ENCODE data around the gene CHRND. TPM values are rescaled to one million over a fixed set of nuclear protein-coding genes. Genes with fewer than 3 reads are reported as not detected.
A peak's percentile ranks its signal among the peaks of the same experiment; 100 is the strongest.

Gene CHRND
- total and polyA plus RNA-seq, 2 of the 8 experiments (the other 6 are each of a cell fraction or from before 2014, with no cell fraction given) = 0.24 TPM; not detected in 1

GRCh38 chr2:232521098-232521497 is 4.9 kb upstream of the CHRND start:
- Histone ChIP-seq H2BK20ac (ENCODE audit: low read length) (no peak overlapping the region), H4K91ac (replicated peaks; ENCODE audit: insufficient read length, low read length) (no peak overlapping the region), H3K79me1 (ENCODE audit: low read depth, low read length) (no peaks in the 10 kb centered on the region), H2BK120ac (replicated peaks; ENCODE audit: low read depth, low read length) (no peak overlapping the region), H3K4me3 (ENCODE audit: extremely low read depth in 1 of 4, insufficient read depth in 2 of 4, low read depth in 3 of 4, low read length in 4 of 4) (no peak overlapping the region), H3K4me2 (ENCODE audit: insufficient read depth in 1 of 2, low read depth in 2 of 2, low read length in 2 of 2) (no peak overlapping the region), H4K20me1 (replicated peaks in 1 of 2; ENCODE audit: control insufficient read depth in 1 of 2, insufficient read depth in 2 of 2, low read length in 2 of 2) (peaks cover 3 to 4% of the 10 kb centered on the region in 2 experiments), H3K23me2 (ENCODE audit: low read depth, low read length) (peaks cover 10% of the 10 kb centered on the region; the same call in 1 of the 2 replicates), H2AFZ (ENCODE audit: low read length) (no peak overlapping the region), H3K56ac (replicated peaks; ENCODE audit: insufficient read length, low read depth, low read length) (no peak overlapping the region), H3K27ac (ENCODE audit: low read depth, low read length) (no peak overlapping the region), H3K4me1 (replicated peaks in 1 of 4; ENCODE audit: control insufficient read depth in 3 of 4, insufficient read depth in 4 of 4, low read length in 3 of 4) (peaks cover 0 to 22% (median 8%) of the 10 kb centered on the region in 4 experiments; a peak in 6 of 7 replicates), H3K4ac (replicated peaks; ENCODE audit: insufficient read length, low read depth, low read length) (no peak overlapping the region), H3K18ac (ENCODE audit: extremely low read depth, low read length) (no peak overlapping the region), H3K36me3 (ENCODE audit: control insufficient read depth in 2 of 4, insufficient read depth in 4 of 4, low read length in 3 of 4) (no peaks in the 10 kb centered on the region), H3K9me3 (ENCODE audit: insufficient read depth in 2 of 2, low read depth in 1 of 2, low read length in 1 of 2) (no peaks in the 10 kb centered on the region), H3K23ac (ENCODE audit: insufficient read length) (no peak overlapping the region), H3K9ac (replicated peaks in 1 of 4; ENCODE audit: extremely low read depth in 1 of 4, low read depth in 3 of 4, low read length in 3 of 4) (no peak overlapping the region), H2AK5ac (ENCODE audit: low read depth, low read length) (no peak overlapping the region; the same call in 1 of the 2 replicates), H3K27me3 (replicated peaks in 1 of 4; ENCODE audit: control insufficient read depth in 3 of 4, extremely low read depth in 1 of 4, insufficient read depth in 3 of 4, low read length in 3 of 4) (peaks cover 19 to 43% (median 37%) of the 10 kb centered on the region in 4 experiments), H3K79me2 (ENCODE audit: control insufficient read depth in 1 of 2, insufficient read depth in 2 of 2, low read length in 2 of 2) (no peaks in the 10 kb centered on the region), H2BK15ac (ENCODE audit: low read length) (0 out of 2 replicates have a peak overlapping the region, but pooled peaks have one; percentile 31), H4K8ac (ENCODE audit: extremely low read depth, insufficient read depth, low read length) (no peak overlapping the region), H2BK5ac (ENCODE audit: low read depth, low read length) (no peak overlapping the region), H3K14ac (ENCODE audit: insufficient read length) (no peak overlapping the region), H4K5ac (ENCODE audit: insufficient read length, low read depth, low read length) (no peak overlapping the region), H2BK12ac (ENCODE audit: low read depth, low read length) (peak overlapping the region; percentile 87; the same call in 1 of the 2 replicates)
- CTCF ChIA-PET (ENCODE audit: partially characterized antibody) = interaction anchor here (0.6 to 10.6 kb wide), 42 partner anchors 10 to 928 kb away, joined by 3 to 176 read pairs (median 5); partner anchors contain the start of genes ALPI and CHRNG
- FAIRE-seq (no peak), DNase-seq (ENCODE audit: low read depth in 1 of 2, low spot score in 2 of 2) (no peak)
- 95% methylated on average over 14 of the region's 14 CpGs; no CpG with 5 or more reads in 1 of the 2 experiments for WGBS, 2 experiments (ENCODE audit: extremely low coverage in 1 of 2, insufficient coverage in 1 of 2, insufficient read length in 1 of 2, insufficient replicate concordance in 2 of 2, low coverage in 1 of 2, low lambda C conversion rate in 2 of 2, missing lambda C conversion rate in 1 of 2)
- no peak for TF ChIP-seq JUND (IDR thresholded peaks at IDR 0.05; ENCODE audit: low read length)
- POLR2A ChIA-PET (ENCODE audit: partially characterized antibody) = interaction anchor here (0.5 to 1.7 kb wide), 5 partner anchors 13 to 130 kb away, joined by 3 to 5 read pairs (median 4); partner anchors contain the start of genes EIF4E2 and TIGD1
